Neuronal stem cell (in vitro differentiated cells): ENCODE measurements around the gene SINHCAF.
"Not testable (repeated sequence)": the region's sequence is repeated elsewhere in the genome, so short reads cannot be mapped to it uniquely, and the experiment has no call there.

Source experiments
- DNase-seq: peaks from one replicate; pipeline ENCODE4 v3.0.0-alpha.2; 2013; ENCODE audit warnings: low spot score
- H2AFZ ChIP-seq: one replicate; pipeline ENCODE4 v1.6.1; 2013; ENCODE audit warnings: mild to moderate bottlenecking, low read length, inconsistent platforms
- H2AK5ac ChIP-seq: 2 replicates; pipeline ENCODE4 v1.6.1; 2013; ENCODE audit warnings: low read depth, mild to moderate bottlenecking, inconsistent platforms, low read length, moderate library complexity, mixed read lengths
- H2BK120ac ChIP-seq: 2 replicates; pipeline ENCODE4 v1.6.1; 2013; ENCODE audit warnings: low read depth, mild to moderate bottlenecking, inconsistent platforms, low read length, moderate library complexity, mixed read lengths
- H2BK12ac ChIP-seq: one replicate; pipeline ENCODE4 v1.6.1; 2013; ENCODE audit warnings: low read length, inconsistent platforms
- H2BK15ac ChIP-seq: 2 replicates; pipeline ENCODE4 v1.6.1; 2013; ENCODE audit warnings: mild to moderate bottlenecking, low read length, inconsistent platforms, mixed read lengths
- H2BK5ac ChIP-seq: one replicate; pipeline ENCODE4 v1.6.1; 2013; ENCODE audit warnings: inconsistent platforms, mild to moderate bottlenecking, low read length, moderate library complexity
- H3K14ac ChIP-seq: one replicate; pipeline ENCODE4 v1.6.1; 2013; ENCODE audit warnings: low read length, inconsistent platforms
- H3K18ac ChIP-seq: 2 replicates; pipeline ENCODE4 v1.6.1; 2013; ENCODE audit warnings: low read length, inconsistent platforms
- H3K23ac ChIP-seq: 2 replicates; pipeline ENCODE4 v1.6.1; 2013; ENCODE audit warnings: low read depth, mild to moderate bottlenecking, mixed read lengths, low read length, inconsistent platforms; ENCODE audit not compliant: poor library complexity
- H3K27ac ChIP-seq: replicated peaks from 3 replicates; pipeline ENCODE4 v1.5.1; 2013; ENCODE audit warnings: low read length, inconsistent platforms
- H3K27me3 ChIP-seq, 3 experiments: 2 replicates each; pipeline ENCODE4 v1.6.1; 2013; ENCODE audit warnings: low read length in 3 of 3, mild to moderate bottlenecking in 2 of 3, inconsistent platforms in 1 of 3, low read depth in 1 of 3, mixed read lengths in 1 of 3, moderate library complexity in 1 of 3; ENCODE audit not compliant: control insufficient read depth in 3 of 3, insufficient read depth in 3 of 3
- H3K36me3 ChIP-seq, 2 donors: replicated peaks in 1 of 2; 2 replicates each; pipeline ENCODE4 v1.6.1; 2013; ENCODE audit warnings: low read length in 2 of 2; ENCODE audit not compliant: control insufficient read depth in 2 of 2, insufficient read depth in 2 of 2
- H3K4ac ChIP-seq: 2 replicates; pipeline ENCODE4 v1.6.1; 2013; ENCODE audit warnings: inconsistent platforms, mild to moderate bottlenecking, low read length, moderate library complexity
- H3K4me1 ChIP-seq, 2 donors: 1 replicate in 1 of 2; 2 replicates in 1 of 2; pipeline ENCODE4 v1.6.1; 2013; ENCODE audit warnings: low read length in 2 of 2, low read depth in 1 of 2; ENCODE audit not compliant: control insufficient read depth in 2 of 2, insufficient read depth in 1 of 2
- H3K4me2 ChIP-seq: one replicate; pipeline ENCODE4 v1.6.1; 2013; ENCODE audit warnings: mild to moderate bottlenecking, low read length, inconsistent platforms; ENCODE audit not compliant: insufficient read depth, poor library complexity, severe bottlenecking
- H3K4me3 ChIP-seq, 2 donors: 2 replicates each; pipeline ENCODE4 v1.5.1; 2013; ENCODE audit warnings: low read length in 2 of 2, mild to moderate bottlenecking in 2 of 2, inconsistent platforms in 1 of 2, moderate library complexity in 1 of 2
- H3K79me1 ChIP-seq: one replicate; pipeline ENCODE4 v1.6.1; 2013; ENCODE audit warnings: low read depth, mild to moderate bottlenecking, inconsistent platforms, low read length, moderate library complexity
- H3K9ac ChIP-seq: one replicate; pipeline ENCODE4 v1.6.1; 2013; ENCODE audit warnings: mild to moderate bottlenecking, low read depth, low read length, inconsistent platforms; ENCODE audit not compliant: poor library complexity
- H3K9me3 ChIP-seq, 2 donors: replicated peaks in 1 of 2; 2 replicates each; pipeline versions ENCODE3 to v1.6.1; 2013; ENCODE audit warnings: low read length in 2 of 2, mild to moderate bottlenecking in 2 of 2, inconsistent platforms in 1 of 2, low read depth in 1 of 2, mixed read lengths in 1 of 2, moderate library complexity in 1 of 2; ENCODE audit not compliant: control insufficient read depth in 2 of 2, insufficient read depth in 1 of 2
- H4K8ac ChIP-seq: one replicate; pipeline ENCODE4 v1.6.1; 2013; ENCODE audit warnings: low read depth, mild to moderate bottlenecking, inconsistent platforms, low read length, moderate library complexity
- H4K91ac ChIP-seq: one replicate; pipeline ENCODE4 v1.6.1; 2013; ENCODE audit warnings: low read length, low read depth, mild to moderate bottlenecking, inconsistent platforms; ENCODE audit not compliant: poor library complexity
- whole genome bisulfite sequencing, 2 donors: extraction: QIAGEN DNeasy Blood & Tissue Kit; methylation state at CpG; one replicate each; pipeline ENCODE4 v1.1.7; 2013; ENCODE audit warnings: missing lambda C conversion rate in 2 of 2, mixed read lengths in 1 of 2; ENCODE audit not compliant: insufficient read length in 2 of 2, insufficient replicate concordance in 1 of 2; ENCODE audit errors: extremely low coverage in 2 of 2; 5-methylcytosine and 5-hydroxymethylcytosine counted together

SINHCAF gene

DNA sequence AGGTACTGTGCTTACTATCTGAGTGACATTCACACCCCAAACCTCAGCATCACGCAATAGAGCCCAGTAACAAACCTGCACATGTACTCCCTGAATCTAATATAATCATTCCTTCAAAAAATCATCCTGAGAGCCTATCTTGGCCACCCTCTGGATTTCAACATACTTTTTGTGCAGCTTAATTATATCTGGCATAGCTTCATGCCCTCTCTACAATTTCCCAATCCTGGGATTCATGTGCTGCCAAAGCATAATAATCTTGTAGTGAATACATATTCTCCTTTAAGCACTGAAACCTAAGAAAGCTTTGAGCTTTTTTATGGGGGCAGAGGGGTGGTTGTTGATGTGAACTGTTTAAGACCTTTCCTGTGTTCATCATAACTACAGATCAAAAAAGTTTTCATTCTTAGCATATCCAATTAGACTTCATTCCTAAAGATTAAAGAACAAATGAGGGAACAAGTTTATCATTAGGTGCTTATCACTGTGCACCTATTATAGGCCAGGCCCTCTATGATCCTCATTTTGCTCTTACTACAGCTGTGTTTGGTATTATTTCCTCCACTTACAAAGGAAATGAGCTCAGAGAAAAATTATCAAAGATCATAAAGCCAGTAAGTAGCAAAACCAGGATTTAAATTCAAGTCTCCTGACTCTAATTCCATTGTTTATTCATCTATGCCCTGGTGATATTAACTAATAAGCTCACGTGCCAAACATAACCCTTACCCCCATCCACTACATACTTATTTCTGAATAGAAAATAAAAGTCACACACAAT, 51.2 kb downstream of the SINHCAF start:
- no peak overlapping the region for H2AK5ac ChIP-seq
- H3K18ac ChIP-seq: no peak overlapping the region
- no peak overlapping the region for H3K9ac ChIP-seq
- H3K27ac ChIP-seq: no peak overlapping the region
- no peak overlapping the region for H2BK12ac ChIP-seq
- peaks cover 0 to 2% (median 0%) of the 10 kb centered on the region in 3 experiments for H3K27me3 ChIP-seq
- peaks cover 5 to 16% of the 10 kb centered on the region in 2 donors for H3K4me1 ChIP-seq
- H2BK5ac ChIP-seq: no peak overlapping the region
- no peak overlapping the region for H3K4me3 ChIP-seq
- no peak overlapping the region for H3K4me2 ChIP-seq
- WGBS, 2 donors: no CpG with 5 or more reads among the region's 2 CpGs
- H2AFZ ChIP-seq: no peak overlapping the region
- no peaks in the 10 kb centered on the region for H3K79me1 ChIP-seq
- peaks cover 0 to 1% of the 10 kb centered on the region in 2 donors for H3K9me3 ChIP-seq
- H4K91ac ChIP-seq: no peak overlapping the region
- H4K8ac ChIP-seq: no peak overlapping the region
- H3K4ac ChIP-seq: no peak overlapping the region
- DNase-seq: no peak
- H3K23ac ChIP-seq: no peak overlapping the region
- no peak overlapping the region for H2BK15ac ChIP-seq
- no peak overlapping the region for H2BK120ac ChIP-seq
- H3K36me3 ChIP-seq: peaks cover 7 to 54% of the 10 kb centered on the region in 2 donors
- no peak overlapping the region for H3K14ac ChIP-seq

DNA sequence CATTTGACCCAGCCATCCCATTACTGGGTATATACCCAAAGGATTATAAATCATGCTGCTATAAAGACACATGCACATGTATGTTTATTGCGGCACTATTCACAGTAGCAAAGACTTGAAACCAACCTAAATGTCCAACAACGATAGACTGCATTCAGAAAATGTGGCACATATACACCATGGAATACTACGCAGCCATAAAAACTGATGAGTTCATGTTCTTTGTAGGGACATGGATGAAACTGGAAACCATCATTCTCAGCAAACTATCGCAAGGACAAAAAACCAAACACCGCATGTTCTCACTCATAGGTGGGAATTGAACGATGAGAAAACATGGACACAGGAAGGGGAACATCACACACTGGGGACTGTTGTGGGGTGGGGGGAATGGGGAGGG, 52.2 kb downstream of the SINHCAF start:
- not testable (repeated sequence) for H2AK5ac ChIP-seq, H3K27me3 ChIP-seq, H3K18ac ChIP-seq, H3K4me2 ChIP-seq, H4K8ac ChIP-seq, H2BK5ac ChIP-seq, H2BK120ac ChIP-seq, H3K79me1 ChIP-seq, H3K23ac ChIP-seq, H3K4me1 ChIP-seq, H3K27ac ChIP-seq, DNase-seq, H3K9ac ChIP-seq, H2BK15ac ChIP-seq, H3K4ac ChIP-seq, H2AFZ ChIP-seq, H3K14ac ChIP-seq, H2BK12ac ChIP-seq, H3K9me3 ChIP-seq, H4K91ac ChIP-seq, H3K4me3 ChIP-seq
- no CpG with 5 or more reads among the region's 6 CpGs for WGBS, 2 donors
- H3K36me3 ChIP-seq: peaks cover 5 to 49% of the 10 kb centered on the region in 2 donors

DNA sequence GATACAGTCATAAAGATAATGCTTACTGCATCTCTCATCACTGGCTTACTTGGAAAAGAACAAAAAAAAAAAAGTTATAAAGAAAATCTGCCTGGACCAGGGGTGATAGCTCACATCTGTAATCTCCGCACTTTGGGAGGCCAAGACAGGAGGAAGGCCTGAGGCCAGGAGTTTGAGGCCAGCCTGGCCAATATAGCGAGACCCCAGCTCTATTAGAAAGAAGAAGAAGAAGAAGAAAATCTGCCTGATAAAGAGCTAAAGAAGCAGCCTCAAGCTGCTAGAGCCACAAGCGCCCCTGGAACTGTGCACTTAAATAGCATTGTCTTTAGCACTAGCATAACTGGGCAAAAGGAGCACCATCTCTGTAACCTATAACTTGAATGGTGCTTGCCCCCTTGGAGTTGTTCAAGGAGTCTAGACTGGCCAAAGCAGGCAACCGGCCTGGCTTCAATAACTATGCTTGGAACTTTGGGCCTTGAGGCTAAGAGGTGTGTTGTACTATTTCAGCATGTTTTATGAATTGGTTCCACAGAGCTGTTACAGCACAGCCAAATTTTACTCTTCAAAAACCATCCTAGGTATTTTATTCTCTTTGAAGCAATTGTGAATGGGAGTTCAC, 53.2 kb downstream of the SINHCAF start:
- Histone ChIP-seq H2BK5ac (no peak overlapping the region), H2BK15ac (no peak overlapping the region), H2AK5ac (no peak overlapping the region), H3K4me1 (no peaks in the 10 kb centered on the region), H2BK12ac (no peak overlapping the region), H3K9ac (no peak overlapping the region), H3K18ac (no peak overlapping the region), H3K4me2 (no peak overlapping the region), H3K36me3 (peaks cover 5 to 43% of the 10 kb centered on the region in 2 donors), H3K27me3 (peaks cover 0 to 2% (median 0%) of the 10 kb centered on the region in 3 experiments), H3K14ac (no peak overlapping the region), H3K79me1 (no peaks in the 10 kb centered on the region), H3K4me3 (no peak overlapping the region), H3K4ac (no peak overlapping the region), H3K23ac (no peak overlapping the region), H4K8ac (no peak overlapping the region), H2AFZ (no peak overlapping the region), H3K27ac (no peak overlapping the region), H3K9me3 (peaks cover 0 to 1% of the 10 kb centered on the region in 2 donors), H2BK120ac (no peak overlapping the region), H4K91ac (no peak overlapping the region)
- no CpG with 5 or more reads among the region's 4 CpGs for WGBS, 2 donors
- DNase-seq: no peak

DNA sequence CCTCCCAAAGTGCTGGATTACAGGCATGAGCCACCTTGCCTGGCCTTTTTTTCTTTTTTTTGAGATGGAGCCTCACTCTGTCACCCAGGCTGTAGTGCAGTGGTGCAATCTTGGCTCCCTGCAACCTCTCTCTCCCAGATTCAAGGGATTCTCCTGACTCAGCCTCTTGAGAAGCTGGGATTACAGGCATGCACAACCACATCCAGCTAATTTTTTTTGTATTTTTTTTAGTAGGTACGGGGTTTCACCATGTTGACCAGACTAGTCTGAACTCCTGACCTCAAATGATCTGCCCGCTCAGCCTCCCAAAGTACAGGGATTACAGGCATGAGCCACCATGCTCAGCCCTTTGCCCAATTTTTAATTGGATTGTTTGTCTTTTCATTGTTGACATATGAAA, 58.0 kb downstream of the SINHCAF start:
- H3K27ac ChIP-seq: no peak overlapping the region
- H3K79me1 ChIP-seq: no peaks in the 10 kb centered on the region
- H2AFZ ChIP-seq: no peak overlapping the region
- peaks cover 2 to 11% of the 10 kb centered on the region in 2 donors for H3K36me3 ChIP-seq
- no peak overlapping the region for H2AK5ac ChIP-seq
- no peak overlapping the region for H3K14ac ChIP-seq
- no peak overlapping the region for H2BK120ac ChIP-seq
- H3K9ac ChIP-seq: no peak overlapping the region
- no peak overlapping the region for H4K91ac ChIP-seq
- H4K8ac ChIP-seq: no peak overlapping the region
- no peak overlapping the region for H2BK15ac ChIP-seq
- H3K4me1 ChIP-seq: no peaks in the 10 kb centered on the region
- H2BK5ac ChIP-seq: no peak overlapping the region
- peaks cover 0 to 1% of the 10 kb centered on the region in 2 donors for H3K9me3 ChIP-seq
- no peak overlapping the region for H2BK12ac ChIP-seq
- DNase-seq: no peak
- no peak overlapping the region for H3K4me3 ChIP-seq
- H3K4me2 ChIP-seq: no peak overlapping the region
- no peak overlapping the region for H3K4ac ChIP-seq
- WGBS, 2 donors: no CpG with 5 or more reads among the region's 2 CpGs
- no peak overlapping the region for H3K23ac ChIP-seq
- no peak overlapping the region for H3K18ac ChIP-seq
- H3K27me3 ChIP-seq: peaks cover 0 to 2% (median 0%) of the 10 kb centered on the region in 3 experiments
